ENCODE data around the gene PACSIN1.

Gene PACSIN1

DNA sequence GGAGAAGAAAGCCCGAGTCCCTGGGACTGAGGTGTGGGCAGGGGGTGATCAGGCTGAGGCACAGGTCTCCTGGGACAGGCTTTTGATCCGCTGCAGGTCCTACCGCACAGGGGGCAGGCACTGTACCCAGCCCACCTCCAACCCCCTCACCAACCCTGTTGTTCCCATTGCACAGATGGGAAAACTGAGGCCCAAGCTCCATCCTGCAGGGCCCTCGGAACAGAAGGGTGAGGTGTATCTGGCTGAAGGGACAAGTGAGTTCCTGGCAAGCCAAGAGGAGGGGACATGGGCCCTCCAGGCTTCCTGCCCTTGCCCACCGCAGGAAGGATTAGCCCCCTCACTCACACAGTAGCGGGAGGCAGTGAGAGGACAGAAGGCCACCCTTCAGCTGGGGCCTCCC lies 106.7 kb downstream of the PACSIN1 start (continued):
- no peak for TF ChIP-seq SNAI2 (CRISPR knock-in tag; IDR thresholded peaks at IDR 0.05)
- TF ChIP-seq ZFP3 (CRISPR knock-in tag; IDR thresholded peaks at IDR 0.05) = no peak
- TF ChIP-seq ZFP30 (CRISPR knock-in tag; IDR thresholded peaks at IDR 0.05) = no peak

DNA sequence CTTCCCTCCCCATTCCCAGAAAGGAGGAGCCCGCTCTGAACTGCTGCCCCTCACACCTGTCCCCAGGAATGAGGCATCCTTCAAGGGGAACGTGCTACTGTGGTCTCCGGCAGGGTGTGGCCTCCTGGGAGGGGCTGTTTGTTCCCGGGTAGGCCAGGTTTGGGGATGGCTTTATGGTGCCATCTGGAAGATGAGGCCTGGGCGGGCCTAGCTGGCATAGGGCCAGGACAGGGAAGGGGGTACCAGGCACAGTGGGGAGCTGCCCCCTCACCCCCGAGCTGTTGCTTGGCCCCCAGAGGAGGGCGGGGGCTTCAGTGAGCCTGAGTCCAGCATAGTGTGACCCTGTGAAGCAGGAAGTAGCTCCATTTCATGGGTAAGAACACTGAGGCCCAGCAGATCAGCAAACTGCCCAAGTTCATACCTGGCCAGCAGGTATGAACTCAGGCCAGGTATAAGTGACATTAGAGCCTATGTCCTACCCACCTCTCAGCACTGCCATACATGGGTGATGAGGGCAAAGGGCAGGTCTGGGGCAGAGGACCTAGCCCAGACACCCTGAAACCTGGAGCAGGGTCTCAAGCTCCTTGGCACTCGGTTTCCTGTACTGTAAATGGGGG lies 107.8 kb downstream of the PACSIN1 start:
- TF ChIP-seq TCF4 (CRISPR knock-in tag; IDR thresholded peaks at IDR 0.05; ENCODE audit: borderline replicate concordance) (no peak), GLIS3 (CRISPR knock-in tag; IDR thresholded peaks at IDR 0.05) (no peak), TOX (CRISPR knock-in tag; IDR thresholded peaks at IDR 0.05; ENCODE audit: borderline replicate concordance) (no peak), ZNF70 (CRISPR knock-in tag; IDR thresholded peaks at IDR 0.05) (no peak), BACH2 (CRISPR knock-in tag; IDR thresholded peaks at IDR 0.05; ENCODE audit: borderline replicate concordance) (no peak), ARNTL (CRISPR knock-in tag; IDR thresholded peaks at IDR 0.05; ENCODE audit: borderline replicate concordance, low read depth) (no peak), SNAI2 (CRISPR knock-in tag; IDR thresholded peaks at IDR 0.05) (no peak), OSR1 (CRISPR knock-in tag; IDR thresholded peaks at IDR 0.05) (no peak), CSDC2 (CRISPR knock-in tag; IDR thresholded peaks at IDR 0.05) (no peak), ZFP3 (CRISPR knock-in tag; IDR thresholded peaks at IDR 0.05) (no peak), ZFP30 (CRISPR knock-in tag; IDR thresholded peaks at IDR 0.05) (no peak)
- TF ChIP-seq, protein P1, sequence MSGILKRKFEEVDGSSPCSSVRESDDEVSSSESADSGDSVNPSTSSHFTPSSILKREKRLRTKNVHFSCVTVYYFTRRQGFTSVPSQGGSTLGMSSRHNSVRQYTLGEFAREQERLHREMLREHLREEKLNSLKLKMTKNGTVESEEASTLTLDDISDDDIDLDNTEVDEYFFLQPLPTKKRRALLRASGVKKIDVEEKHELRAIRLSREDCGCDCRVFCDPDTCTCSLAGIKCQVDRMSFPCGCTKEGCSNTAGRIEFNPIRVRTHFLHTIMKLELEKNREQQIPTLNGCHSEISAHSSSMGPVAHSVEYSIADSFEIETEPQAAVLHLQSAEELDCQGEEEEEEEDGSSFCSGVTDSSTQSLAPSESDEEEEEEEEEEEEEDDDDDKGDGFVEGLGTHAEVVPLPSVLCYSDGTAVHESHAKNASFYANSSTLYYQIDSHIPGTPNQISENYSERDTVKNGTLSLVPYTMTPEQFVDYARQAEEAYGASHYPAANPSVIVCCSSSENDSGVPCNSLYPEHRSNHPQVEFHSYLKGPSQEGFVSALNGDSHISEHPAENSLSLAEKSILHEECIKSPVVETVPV (CRISPR knock-in tag; IDR thresholded peaks at IDR 0.05) = no peak
- TF ChIP-seq, protein P2, sequence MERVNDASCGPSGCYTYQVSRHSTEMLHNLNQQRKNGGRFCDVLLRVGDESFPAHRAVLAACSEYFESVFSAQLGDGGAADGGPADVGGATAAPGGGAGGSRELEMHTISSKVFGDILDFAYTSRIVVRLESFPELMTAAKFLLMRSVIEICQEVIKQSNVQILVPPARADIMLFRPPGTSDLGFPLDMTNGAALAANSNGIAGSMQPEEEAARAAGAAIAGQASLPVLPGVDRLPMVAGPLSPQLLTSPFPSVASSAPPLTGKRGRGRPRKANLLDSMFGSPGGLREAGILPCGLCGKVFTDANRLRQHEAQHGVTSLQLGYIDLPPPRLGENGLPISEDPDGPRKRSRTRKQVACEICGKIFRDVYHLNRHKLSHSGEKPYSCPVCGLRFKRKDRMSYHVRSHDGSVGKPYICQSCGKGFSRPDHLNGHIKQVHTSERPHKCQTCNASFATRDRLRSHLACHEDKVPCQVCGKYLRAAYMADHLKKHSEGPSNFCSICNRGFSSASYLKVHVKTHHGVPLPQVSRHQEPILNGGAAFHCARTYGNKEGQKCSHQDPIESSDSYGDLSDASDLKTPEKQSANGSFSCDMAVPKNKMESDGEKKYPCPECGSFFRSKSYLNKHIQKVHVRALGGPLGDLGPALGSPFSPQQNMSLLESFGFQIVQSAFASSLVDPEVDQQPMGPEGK (CRISPR knock-in tag; IDR thresholded peaks at IDR 0.05; ENCODE audit: borderline replicate concordance) = no peak
- TF ChIP-seq, protein P3, sequence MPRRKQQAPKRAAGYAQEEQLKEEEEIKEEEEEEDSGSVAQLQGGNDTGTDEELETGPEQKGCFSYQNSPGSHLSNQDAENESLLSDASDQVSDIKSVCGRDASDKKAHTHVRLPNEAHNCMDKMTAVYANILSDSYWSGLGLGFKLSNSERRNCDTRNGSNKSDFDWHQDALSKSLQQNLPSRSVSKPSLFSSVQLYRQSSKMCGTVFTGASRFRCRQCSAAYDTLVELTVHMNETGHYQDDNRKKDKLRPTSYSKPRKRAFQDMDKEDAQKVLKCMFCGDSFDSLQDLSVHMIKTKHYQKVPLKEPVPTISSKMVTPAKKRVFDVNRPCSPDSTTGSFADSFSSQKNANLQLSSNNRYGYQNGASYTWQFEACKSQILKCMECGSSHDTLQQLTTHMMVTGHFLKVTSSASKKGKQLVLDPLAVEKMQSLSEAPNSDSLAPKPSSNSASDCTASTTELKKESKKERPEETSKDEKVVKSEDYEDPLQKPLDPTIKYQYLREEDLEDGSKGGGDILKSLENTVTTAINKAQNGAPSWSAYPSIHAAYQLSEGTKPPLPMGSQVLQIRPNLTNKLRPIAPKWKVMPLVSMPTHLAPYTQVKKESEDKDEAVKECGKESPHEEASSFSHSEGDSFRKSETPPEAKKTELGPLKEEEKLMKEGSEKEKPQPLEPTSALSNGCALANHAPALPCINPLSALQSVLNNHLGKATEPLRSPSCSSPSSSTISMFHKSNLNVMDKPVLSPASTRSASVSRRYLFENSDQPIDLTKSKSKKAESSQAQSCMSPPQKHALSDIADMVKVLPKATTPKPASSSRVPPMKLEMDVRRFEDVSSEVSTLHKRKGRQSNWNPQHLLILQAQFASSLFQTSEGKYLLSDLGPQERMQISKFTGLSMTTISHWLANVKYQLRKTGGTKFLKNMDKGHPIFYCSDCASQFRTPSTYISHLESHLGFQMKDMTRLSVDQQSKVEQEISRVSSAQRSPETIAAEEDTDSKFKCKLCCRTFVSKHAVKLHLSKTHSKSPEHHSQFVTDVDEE (CRISPR knock-in tag; IDR thresholded peaks at IDR 0.05) = no peak
- TF ChIP-seq, protein P4, sequence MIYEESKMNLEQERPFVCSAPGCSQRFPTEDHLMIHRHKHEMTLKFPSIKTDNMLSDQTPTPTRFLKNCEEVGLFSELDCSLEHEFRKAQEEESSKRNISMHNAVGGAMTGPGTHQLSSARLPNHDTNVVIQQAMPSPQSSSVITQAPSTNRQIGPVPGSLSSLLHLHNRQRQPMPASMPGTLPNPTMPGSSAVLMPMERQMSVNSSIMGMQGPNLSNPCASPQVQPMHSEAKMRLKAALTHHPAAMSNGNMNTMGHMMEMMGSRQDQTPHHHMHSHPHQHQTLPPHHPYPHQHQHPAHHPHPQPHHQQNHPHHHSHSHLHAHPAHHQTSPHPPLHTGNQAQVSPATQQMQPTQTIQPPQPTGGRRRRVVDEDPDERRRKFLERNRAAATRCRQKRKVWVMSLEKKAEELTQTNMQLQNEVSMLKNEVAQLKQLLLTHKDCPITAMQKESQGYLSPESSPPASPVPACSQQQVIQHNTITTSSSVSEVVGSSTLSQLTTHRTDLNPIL (CRISPR knock-in tag; IDR thresholded peaks at IDR 0.05; ENCODE audit: low read depth) = no peak
- no peak for ATAC-seq

DNA sequence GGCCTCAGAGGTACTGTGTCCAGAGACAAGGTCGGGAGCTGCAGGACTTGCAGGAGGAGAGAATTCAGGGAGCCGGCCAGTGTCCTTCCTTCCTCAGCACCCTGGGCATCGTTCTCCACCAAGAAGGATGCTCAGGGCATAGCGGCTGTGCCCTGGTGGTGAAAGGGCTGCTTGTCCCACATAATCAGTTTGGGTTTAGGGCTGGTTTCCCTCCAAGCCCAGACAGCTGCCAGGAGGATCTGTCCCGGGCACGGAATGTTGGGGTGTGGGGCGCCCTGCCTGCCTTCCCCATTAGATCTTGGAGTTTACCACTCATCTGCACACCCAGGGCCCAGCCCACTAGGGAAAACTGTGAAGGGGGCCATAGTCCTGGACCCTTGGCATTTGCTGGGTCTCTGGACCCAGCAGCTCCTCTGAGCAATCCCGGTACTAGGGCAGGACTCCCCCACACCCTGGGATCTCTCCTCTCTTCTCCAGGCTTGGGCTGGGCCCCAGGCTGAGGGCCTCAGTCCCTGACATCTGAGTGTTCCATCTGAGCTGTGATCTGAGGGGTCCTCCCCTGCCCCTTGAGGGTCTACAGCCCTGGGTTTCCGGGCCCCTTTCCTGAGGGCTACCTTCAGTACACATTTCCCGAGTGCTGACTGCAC lies 108.9 kb downstream of the PACSIN1 start:
- ATAC-seq = no peak; the same call in 1 of the 3 replicates
- no peak for TF ChIP-seq CSDC2 (CRISPR knock-in tag; IDR thresholded peaks at IDR 0.05)
- no peak for TF ChIP-seq ISL1 (CRISPR knock-in tag; IDR thresholded peaks at IDR 0.05)
- TF ChIP-seq TOX (CRISPR knock-in tag; IDR thresholded peaks at IDR 0.05; ENCODE audit: borderline replicate concordance) = no peak
- no peak for TF ChIP-seq ZFP3 (CRISPR knock-in tag; IDR thresholded peaks at IDR 0.05)
- TF ChIP-seq OSR1 (CRISPR knock-in tag; IDR thresholded peaks at IDR 0.05) = no peak
- TF ChIP-seq GLIS3 (CRISPR knock-in tag; IDR thresholded peaks at IDR 0.05) = no peak
- TF ChIP-seq, protein P5, sequence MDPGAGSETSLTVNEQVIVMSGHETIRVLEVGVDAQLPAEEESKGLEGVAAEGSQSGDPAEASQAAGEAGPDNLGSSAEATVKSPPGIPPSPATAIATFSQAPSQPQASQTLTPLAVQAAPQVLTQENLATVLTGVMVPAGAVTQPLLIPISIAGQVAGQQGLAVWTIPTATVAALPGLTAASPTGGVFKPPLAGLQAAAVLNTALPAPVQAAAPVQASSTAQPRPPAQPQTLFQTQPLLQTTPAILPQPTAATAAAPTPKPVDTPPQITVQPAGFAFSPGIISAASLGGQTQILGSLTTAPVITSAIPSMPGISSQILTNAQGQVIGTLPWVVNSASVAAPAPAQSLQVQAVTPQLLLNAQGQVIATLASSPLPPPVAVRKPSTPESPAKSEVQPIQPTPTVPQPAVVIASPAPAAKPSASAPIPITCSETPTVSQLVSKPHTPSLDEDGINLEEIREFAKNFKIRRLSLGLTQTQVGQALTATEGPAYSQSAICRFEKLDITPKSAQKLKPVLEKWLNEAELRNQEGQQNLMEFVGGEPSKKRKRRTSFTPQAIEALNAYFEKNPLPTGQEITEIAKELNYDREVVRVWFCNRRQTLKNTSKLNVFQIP (CRISPR knock-in tag; IDR thresholded peaks at IDR 0.05; ENCODE audit: borderline replicate concordance, low read depth) = no peak
- TF ChIP-seq, protein P1 (CRISPR knock-in tag; IDR thresholded peaks at IDR 0.05) = no peak
- no peak for TF ChIP-seq RARB (CRISPR knock-in tag; IDR thresholded peaks at IDR 0.05)
- no peak for TF ChIP-seq ZNF565 (CRISPR knock-in tag; conservative IDR thresholded peaks at IDR 0.05; ENCODE audit: low read depth)
- TF ChIP-seq, protein P3 (CRISPR knock-in tag; IDR thresholded peaks at IDR 0.05) = no peak
- no peak for TF ChIP-seq ZNF8 (CRISPR knock-in tag; IDR thresholded peaks at IDR 0.05)
- TF ChIP-seq ARNTL (CRISPR knock-in tag; IDR thresholded peaks at IDR 0.05; ENCODE audit: borderline replicate concordance, low read depth) = no peak
- no peak for TF ChIP-seq SNAI2 (CRISPR knock-in tag; IDR thresholded peaks at IDR 0.05)
- TF ChIP-seq ZC3H10 (CRISPR knock-in tag; IDR thresholded peaks at IDR 0.05) = no peak
- TF ChIP-seq ESRRG (CRISPR knock-in tag; IDR thresholded peaks at IDR 0.05) = no peak

Data from SK-N-SH treated with all-trans-retinoic acid at 6 μM for 48 hours (cell line).